Measurements from ENCODE around the gene LPP. TPM values are rescaled to one million over a fixed set of nuclear protein-coding genes. Genes with fewer than 3 reads are reported as not detected.
"Not testable (repeated sequence)": the region's sequence is repeated elsewhere in the genome, so short reads cannot be mapped to it uniquely, and the experiment has no call there.

The LPP gene
- total RNA-seq, 4 donors from 2014 or later, result 207 to 592 (median 406) TPM

DNA sequence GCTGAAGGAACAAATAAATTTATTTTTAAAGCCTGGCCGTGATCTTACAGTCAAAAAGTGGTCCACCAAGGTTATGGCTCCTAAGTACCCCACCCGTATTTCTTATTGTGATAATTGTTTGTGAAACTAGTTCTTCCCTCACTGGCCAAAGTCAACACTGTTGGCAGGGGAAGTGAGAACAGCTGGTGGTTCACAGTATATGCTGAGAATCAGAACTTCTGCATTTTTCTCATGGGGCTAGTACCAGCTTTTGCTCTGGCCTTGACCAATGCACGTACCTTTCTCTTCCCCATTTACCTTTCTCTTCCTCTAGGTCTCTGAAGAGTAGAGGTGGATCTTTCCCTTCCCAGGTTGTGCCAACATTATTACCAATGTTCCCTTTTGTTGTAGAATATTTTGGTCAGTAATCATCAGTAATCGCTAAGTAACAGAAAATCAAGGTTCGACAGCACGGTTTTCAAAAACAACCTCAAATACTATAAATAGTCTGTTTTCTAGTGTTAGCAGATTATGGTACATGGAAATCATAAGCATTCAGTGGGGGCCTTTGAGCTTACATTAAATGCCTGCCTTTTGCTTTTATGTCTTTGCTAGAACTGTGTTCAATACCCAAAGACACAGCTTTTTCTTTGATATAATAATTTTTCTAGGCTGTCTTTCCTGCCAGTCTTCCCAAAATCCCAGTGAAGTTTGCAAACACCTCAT is 268.0 kb downstream of the LPP start:
- Histone ChIP-seq H3K27me3 (no peaks in the 10 kb centered on the region), H3K4me1 (peaks cover 0 to 25% (median 12%) of the 10 kb centered on the region in 4 donors), H3K27ac (peak overlapping the region; percentile 27 to 49 (median 37)), H3K36me3 (no peaks in the 10 kb centered on the region), H3K4me3 (no peak overlapping the region), H3K9me3 (no peaks in the 10 kb centered on the region)
- intact Hi-C loops (cut with DNase I; ENCODE audit: low total_unique reads), result no loop called here
- TF ChIP-seq POLR2A (IDR thresholded peaks at IDR 0.05), result no peak
- TF ChIP-seq POLR2AphosphoS5 (IDR thresholded peaks at IDR 0.05), result no peak
- TF ChIP-seq EP300 (IDR thresholded peaks at IDR 0.05; ENCODE audit: low read depth), result no peak
- TF ChIP-seq, protein P1, sequence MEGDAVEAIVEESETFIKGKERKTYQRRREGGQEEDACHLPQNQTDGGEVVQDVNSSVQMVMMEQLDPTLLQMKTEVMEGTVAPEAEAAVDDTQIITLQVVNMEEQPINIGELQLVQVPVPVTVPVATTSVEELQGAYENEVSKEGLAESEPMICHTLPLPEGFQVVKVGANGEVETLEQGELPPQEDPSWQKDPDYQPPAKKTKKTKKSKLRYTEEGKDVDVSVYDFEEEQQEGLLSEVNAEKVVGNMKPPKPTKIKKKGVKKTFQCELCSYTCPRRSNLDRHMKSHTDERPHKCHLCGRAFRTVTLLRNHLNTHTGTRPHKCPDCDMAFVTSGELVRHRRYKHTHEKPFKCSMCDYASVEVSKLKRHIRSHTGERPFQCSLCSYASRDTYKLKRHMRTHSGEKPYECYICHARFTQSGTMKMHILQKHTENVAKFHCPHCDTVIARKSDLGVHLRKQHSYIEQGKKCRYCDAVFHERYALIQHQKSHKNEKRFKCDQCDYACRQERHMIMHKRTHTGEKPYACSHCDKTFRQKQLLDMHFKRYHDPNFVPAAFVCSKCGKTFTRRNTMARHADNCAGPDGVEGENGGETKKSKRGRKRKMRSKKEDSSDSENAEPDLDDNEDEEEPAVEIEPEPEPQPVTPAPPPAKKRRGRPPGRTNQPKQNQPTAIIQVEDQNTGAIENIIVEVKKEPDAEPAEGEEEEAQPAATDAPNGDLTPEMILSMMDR (IDR thresholded peaks at IDR 0.05), result no peak
- 71 to 75% methylated on average over 6 of the region's 6 CpGs for WGBS, 2 donors (ENCODE audit: low coverage in 1 of 2)
- DNase-seq, result no peak
- in situ Hi-C loops (cut with MboI; ENCODE audit: low pct_ligation_motif_present in 1 of 4, low pct_unique_long_range_greater_than_20kb in 1 of 4, low sequenced_read_pairs in 3 of 4), result no loop called here

- intact Hi-C loops (cut with DNase I; ENCODE audit: low total_unique reads); H3K36me3 ChIP-seq; H3K27me3 ChIP-seq; in situ Hi-C loops (cut with MboI; ENCODE audit: low pct_ligation_motif_present in 1 of 4, low pct_unique_long_range_greater_than_20kb in 1 of 4, low sequenced_read_pairs in 3 of 4); H3K9me3 ChIP-seq; H3K4me3 ChIP-seq; H3K27ac ChIP-seq; DNase-seq: not testable (repeated sequence)
- 91% methylated on average over 4 of the region's 4 CpGs; no CpG with 5 or more reads in 1 of the 2 donors for WGBS, 2 donors (ENCODE audit: low coverage in 1 of 2)
- H3K4me1 ChIP-seq, result peaks cover 13 to 53% (median 25%) of the 10 kb centered on the region in 4 donors
Observed at GRCh38 chr3:188427981-188428380, 274.0 kb downstream of the LPP start.

DNA sequence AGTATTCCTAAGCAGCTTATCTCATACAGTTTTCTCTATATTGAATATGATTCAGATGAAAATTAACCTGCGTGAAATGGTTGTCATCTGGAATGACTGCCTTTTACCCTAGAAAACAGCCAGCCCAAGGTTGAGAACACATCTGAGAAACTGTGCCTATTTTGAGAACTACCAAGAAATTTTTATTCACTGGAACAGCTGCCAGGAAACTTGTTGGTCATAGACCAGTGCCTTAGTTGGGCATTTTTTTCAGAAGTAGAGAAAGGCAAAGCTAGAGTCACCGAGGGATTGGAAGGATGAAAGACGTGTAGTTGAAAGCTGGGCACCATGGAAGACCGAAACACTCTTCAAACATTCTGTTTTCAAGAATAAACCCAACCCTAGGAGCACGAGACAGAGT is 277.1 kb downstream of the LPP start:
- intact Hi-C loops (cut with DNase I; ENCODE audit: low total_unique reads), result no loop called here
- Histone ChIP-seq H3K9me3 (no peaks in the 10 kb centered on the region), H3K27me3 (no peaks in the 10 kb centered on the region), H3K4me3 (no peak overlapping the region), H3K27ac (peak overlapping the region; percentile 32 to 75 (median 54)), H3K36me3 (no peaks in the 10 kb centered on the region), H3K4me1 (peaks cover 13 to 62% (median 32%) of the 10 kb centered on the region in 4 donors)
- no peak for DNase-seq
- TF ChIP-seq POLR2AphosphoS5 (IDR thresholded peaks at IDR 0.05), result no peak
- no peak for TF ChIP-seq POLR2A (IDR thresholded peaks at IDR 0.05)
- TF ChIP-seq EP300 (IDR thresholded peaks at IDR 0.05; ENCODE audit: low read depth), result no peak
- TF ChIP-seq, protein P1 (IDR thresholded peaks at IDR 0.05), result no peak
- 62 to 79% methylated on average over 5 of the region's 5 CpGs for WGBS, 2 donors (ENCODE audit: low coverage in 1 of 2)
- in situ Hi-C loops (cut with MboI; ENCODE audit: low pct_ligation_motif_present in 1 of 4, low pct_unique_long_range_greater_than_20kb in 1 of 4, low sequenced_read_pairs in 3 of 4), result no loop called here

DNA sequence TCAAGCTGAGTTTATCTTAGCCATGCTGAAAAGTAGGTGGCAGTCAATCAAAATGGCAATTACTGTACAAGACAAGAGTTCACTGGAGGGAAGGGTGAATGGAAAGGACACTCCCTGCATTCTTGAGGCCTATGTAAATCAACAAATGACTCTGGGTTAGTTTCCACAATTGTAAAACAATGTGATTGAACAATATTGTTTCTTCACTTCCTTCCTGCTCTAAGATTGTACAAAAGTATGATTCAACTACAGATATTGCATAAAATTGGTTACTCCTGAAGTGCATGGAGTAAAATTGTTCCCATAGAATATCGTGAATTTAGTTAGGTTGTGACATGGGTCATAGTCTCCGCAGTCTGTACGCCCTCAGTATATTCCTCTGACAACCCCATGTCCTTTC is 277.6 kb downstream of the LPP start:
- in situ Hi-C loops (cut with MboI; ENCODE audit: low pct_ligation_motif_present in 1 of 4, low pct_unique_long_range_greater_than_20kb in 1 of 4, low sequenced_read_pairs in 3 of 4), result no loop called here
- DNase-seq, result no peak

More for the DNA sequence above, 277.6 kb downstream of the LPP start:
- Histone ChIP-seq H3K9me3 (no peaks in the 10 kb centered on the region), H3K27ac (peak overlapping the region; percentile 32 to 75 (median 54)), H3K4me1 (peaks cover 13 to 62% (median 32%) of the 10 kb centered on the region in 4 donors), H3K36me3 (no peaks in the 10 kb centered on the region), H3K27me3 (no peaks in the 10 kb centered on the region), H3K4me3 (no peak overlapping the region)
- WGBS, 2 donors (ENCODE audit: low coverage in 1 of 2), result 53 to 58% methylated on average over 3 of the region's 3 CpGs
- TF ChIP-seq EP300 (IDR thresholded peaks at IDR 0.05; ENCODE audit: low read depth) (no peak), POLR2AphosphoS5 (IDR thresholded peaks at IDR 0.05) (peak in 2 of 3 donors; percentile 37 to 72), POLR2A (IDR thresholded peaks at IDR 0.05) (no peak)
- TF ChIP-seq, protein P1 (IDR thresholded peaks at IDR 0.05), result no peak
- intact Hi-C loops (cut with DNase I; ENCODE audit: low total_unique reads), result no loop called here
